CMK (cell line): ENCODE data around the gene RIBC2.
"Not testable (repeated sequence)": the region's sequence is repeated elsewhere in the genome, so short reads cannot be mapped to it uniquely, and the experiment has no call there.

ENCODE experiments used
- DNase-seq: peaks from one replicate; pipeline ENCODE4 v3.0.0-alpha.2; 2010; ENCODE audit warnings: low read depth

The RIBC2 gene

DNA sequence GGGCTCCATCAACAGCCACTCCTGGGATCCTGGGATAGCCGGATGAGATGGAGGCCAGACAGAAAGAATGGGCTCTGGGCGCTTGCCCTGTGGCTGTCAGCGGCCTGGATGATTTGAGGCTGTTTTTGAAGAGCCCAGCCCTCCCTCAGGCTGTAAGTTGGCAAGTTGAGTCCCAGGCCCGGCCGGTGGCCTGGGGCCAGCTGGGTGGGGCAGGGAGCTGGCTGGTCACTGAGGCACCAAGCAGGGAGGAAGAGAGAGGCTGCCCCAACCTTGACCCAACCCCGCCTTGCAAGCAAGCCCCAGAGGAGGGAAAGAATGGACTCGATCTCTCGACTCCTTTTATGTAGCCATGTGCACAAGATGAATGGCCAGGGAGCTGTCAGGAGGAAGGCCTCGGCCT is 34.9 kb downstream of the RIBC2 start:
- DNase-seq, result no peak

DNA sequence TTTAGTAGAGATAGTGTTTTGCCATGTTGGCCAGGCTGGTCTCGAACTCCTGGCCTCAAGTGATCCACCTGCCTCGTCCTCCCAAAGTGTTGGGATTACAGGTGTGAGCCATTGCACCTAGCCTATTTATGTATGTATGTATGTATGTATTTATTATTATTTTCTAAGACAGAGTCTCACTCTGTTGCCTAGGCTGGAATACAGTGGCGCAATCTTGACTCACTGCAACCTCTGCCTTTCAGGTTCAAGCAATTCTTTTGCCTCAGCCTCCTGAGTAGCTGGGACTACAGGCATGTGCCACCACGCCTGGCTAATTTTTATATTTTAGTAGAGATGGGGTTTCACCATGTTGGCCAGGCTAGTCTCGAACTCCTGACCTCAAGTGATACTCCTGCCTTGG is 35.9 kb downstream of the RIBC2 start:
- DNase-seq, result not testable (repeated sequence)

DNA sequence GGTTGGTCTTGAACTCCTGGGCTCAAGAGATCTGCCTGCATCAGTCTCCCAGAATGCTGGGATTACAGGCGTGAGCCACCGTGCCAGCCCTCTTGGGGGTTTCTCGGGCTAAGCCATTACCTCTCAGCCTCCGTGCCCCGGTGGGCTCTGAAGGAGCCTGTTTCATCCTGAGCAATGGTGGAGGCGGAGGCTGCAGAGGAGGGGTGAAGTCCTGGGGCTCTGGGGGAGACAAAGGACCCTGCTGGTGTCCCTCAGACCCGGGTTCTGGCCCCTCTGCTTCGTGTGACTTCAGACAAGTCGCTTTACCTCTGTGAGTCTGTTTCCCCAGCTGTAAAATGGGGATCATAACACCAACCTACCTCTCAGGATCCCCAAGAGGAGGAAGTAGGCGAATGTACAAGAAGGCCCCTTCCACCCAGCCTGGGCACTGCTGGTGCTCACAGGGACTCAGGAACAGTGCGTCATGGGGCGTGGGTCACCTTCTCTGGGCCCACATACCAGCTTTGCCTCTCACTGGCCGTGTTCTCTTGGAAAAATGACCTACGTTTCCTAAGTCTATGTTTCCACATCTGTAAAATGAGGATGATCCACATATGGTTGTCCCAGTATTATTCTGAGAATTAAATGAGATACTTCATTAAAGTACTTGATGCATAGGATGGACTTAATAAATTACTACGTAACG is 36.8 kb downstream of the RIBC2 start:
- no peak for DNase-seq

DNA sequence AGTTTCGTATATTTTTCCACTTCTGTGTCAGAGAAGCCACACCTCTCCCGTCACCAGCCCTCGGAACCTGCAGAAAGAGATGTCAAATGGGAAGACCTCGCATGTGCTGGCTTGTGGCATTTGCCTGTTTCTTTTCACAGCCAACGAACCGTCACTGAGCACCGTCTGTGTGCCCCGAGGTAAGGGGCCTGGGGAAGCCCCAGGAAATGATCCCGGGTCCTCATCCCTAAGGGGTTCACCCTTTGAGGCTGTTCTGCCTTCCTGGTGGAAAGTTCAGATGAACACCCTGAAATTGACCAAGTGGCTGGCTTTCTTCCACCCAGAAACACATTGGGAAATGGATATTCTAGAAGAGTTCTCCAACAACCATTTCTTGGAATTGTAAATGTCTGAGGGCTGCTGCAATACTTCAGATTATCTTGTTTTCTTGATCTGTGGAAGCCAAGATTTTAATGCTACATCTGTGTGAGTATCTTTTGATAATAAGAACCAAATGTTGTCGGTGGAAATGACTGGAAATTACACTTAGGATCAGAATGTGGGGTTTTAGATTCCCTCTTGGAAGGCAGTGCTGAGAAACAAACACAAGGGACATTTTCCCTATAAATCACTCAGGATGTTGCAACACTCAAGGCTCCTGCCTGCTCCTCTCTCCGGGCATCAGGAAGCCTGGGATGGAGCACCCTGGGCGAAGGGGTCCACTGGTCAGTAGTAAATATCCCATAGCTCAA is 37.6 kb downstream of the RIBC2 start:
- DNase-seq, result no peak

DNA sequence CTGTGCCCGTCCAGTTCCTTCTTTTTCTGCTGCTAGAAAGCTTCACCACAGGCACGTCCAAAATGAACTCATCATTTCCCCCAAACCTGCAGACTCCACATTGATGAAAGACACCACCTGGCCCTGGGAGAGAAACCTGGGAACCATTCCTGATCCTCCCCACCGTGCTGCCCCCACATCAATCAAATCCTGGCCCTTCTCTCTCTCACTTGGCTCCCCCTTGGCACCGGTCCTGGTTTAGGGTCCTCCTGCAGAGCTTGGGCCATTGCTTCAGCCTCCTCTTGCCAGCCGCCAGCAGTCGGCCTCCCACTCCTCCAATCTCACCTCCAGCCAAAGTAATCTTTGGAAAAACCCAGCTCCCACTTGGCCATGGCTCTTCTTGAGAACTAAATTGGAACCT is 38.5 kb downstream of the RIBC2 start:
- no peak for DNase-seq

DNA sequence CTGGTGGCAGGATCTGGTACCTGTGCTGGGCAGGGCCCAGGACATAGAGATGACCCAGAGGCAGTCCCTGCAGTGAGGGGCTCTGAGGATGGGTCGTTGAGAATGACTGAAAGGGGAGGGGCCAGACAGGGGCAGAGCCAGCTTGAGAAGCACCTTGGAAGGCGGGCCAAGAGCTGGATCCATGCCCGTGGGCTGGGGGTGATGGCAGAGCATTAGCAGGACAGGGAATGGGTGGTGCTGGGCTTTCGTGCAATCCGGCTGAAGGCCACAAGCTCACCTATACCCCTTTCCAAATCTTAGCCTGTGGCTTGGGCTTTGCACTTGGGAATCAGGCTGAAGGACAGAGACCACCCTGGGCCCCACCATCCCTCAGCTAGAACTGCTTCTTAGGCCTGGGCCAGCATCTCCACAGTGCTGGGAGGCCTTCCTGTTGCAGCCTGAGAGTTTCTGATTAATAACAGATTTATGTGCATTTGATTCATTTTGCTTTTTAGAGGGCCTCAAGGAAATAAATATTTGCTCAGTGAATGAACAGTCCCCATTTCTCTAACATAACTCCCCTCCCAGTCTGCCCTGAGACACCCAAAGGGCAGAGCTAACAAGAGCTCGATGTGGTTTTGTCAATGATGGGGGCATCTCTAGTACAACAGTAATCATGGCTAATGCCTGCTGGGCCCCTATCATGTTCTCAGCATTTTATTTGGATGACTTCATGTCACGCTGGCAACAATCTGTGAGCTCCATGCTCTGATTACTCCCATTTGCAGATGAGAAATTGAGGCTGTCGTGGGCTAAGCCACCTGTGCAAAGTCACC is 39.3 kb downstream of the RIBC2 start:
- DNase-seq, result no peak

DNA sequence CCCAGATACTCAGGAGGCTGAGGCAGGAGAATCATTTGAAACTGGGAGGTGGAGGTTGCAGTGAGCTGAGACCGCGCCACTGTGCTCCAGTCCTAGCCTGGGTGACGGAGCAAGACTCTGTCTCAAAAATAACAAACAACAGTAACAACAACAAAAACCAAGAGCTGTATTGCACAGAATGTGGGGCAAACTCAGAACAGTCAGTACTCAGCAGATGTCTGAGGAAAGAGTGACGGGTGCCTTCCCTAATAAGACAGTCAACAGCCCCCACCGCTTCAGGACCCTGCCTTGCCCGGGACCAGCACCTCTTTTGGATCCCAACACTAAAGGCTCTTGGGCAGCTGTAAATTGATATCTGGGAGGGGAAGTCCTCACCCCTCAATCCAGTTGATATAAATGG is 40.3 kb downstream of the RIBC2 start:
- DNase-seq, result no peak

DNA sequence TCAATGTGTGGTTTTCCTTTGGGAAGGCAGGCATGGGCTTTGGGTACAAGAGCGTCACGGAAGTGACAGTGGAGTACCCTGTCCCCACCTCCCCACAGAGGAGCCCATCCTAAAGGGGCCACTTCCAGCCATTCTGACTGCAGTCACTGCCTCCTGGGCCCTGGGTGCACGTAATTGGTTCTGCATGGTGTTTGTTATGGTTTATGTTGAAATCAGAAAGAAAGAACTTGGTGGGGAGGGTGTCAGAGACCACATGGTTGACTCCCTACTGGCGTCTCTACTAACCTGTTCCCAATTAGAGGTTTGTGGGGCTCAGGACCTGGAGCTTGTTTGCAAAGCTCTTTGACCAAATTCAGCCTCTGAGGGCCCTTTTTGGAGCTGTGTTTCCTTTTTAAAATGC is 40.8 kb downstream of the RIBC2 start:
- no peak for DNase-seq

DNA sequence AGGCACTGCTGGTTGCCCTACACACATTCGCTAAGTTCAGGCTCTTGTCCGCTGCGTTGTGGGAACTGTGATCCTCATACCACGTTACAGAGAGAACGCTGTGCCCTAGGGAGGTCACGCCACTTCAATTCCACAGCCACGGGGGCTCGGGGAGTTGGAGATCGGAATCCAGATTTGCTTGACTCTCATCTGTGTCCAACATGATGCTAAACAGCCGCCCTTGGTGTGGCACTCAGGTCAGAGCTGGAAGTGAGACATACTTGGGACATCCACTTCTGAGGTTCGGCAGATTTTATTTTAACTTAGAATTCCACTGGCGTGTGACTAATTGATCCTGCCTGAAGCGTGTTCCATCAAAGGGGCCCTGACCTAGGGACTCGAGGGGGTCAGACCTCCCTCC is 41.7 kb downstream of the RIBC2 start:
- no peak for DNase-seq

DNA sequence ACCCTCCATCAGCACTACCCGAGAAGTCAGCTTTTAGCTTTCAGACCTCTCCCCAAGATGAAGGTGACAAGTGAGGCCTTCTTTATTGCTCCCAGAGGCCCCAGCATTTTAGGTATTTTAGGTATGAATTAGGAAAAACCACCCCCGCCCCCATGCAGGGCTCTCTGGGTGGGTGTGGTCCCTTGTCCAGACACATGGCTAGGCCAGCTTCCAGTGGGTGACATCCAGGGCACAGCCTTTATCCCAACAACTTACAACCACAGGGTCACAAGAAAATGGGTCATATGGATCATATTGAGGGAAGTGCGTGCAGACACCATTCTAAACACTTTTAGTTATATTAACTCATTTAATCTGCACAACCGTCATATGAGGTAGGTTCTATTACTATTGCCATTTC is 42.1 kb downstream of the RIBC2 start:
- no peak for DNase-seq

DNA sequence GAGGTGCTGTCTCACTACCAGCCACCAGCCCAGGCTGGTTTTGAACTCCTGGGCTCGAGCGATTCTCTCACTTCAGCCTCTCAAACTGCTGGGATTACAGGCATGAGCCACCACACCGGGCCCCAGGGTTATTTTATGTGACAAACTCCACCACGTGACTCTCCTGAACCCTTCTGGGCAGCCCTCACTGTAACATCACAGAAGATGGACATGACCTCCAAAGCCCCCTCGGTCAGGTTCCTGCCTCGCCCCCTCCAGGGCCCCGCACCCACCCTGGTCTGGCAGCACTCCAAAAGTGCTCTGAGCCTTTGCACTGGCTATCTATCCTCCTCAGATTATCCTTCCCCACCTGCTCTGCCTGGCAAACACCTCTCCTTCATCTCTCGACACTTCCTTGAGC is 43.3 kb downstream of the RIBC2 start:
- no peak for DNase-seq

DNA sequence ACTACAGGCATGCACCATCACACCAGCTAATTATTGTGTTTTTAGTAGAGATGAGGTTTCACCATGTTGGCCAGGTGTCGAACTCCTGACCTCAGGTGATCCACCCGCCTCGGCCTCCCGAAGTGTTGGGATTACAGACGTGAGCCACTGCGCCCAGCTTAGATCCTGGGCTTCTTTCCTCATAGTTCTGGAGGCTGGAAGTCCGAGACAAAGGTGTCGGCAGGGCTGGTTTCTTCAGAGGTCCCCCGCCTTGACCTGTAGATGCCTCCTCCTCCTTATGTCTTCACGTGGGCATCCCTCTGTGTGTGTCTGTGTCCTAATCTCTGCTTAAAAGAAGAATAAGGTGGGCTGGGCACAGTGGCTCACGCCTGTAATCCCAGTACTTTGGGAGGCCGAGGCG is 45.0 kb downstream of the RIBC2 start:
- DNase-seq, result no peak

DNA sequence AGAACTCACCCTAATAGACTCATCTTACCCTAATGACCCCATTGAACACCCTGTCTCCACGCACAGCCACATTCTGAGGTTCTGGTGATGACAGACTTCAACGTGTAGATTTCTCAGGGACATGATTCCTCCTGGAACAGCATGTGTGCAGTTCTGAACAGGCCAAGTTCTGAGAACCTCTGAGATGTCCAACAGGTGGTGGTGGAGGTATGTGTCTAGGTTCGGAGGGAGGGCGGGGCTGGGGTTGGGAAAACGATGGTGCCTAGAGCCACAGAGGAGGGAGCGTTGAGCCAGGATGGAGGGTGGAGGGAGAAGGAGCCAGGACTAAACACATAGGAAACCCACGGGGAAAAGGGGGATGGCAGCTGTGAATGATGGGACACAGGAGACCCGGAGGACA is 45.7 kb downstream of the RIBC2 start:
- DNase-seq, result no peak

DNA sequence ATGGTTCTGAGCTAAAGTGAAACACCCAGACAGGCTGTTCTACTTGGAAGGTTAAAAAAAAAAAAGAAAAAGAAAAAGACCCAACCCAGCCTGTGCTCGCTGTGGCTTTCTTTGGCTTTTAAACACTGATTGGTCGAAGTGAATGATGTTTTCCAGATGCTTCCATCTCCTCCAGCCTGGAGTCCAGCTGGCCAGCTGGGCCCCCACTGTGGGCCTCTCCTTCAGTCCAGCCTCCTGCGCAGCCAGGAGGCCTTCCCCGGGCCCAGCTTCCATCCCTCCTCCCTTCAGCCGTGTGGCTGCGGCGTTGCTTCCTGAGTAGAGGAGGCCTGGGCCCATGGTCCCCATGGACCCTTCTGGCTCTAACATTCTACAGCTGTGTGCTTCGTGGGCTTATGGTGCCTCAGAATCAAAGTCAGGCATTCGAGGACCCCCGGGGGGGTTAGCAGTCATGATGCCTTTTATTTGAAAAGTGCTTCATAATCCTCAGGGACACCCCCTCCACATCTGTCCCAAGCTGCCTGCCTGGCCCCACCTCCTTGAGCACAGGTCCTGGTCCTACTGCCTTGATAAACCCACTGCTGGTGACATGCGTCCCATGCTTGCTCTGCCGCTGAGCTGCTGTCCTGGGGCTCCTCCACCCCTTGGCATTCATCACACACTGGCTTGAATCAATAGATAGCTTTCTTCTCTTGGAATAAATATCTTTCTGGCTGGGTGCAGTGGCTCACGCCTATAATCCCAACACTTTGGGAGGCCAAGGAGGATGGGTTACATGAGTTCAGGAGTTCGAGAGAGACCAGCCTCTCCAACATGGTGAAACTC is 47.0 kb downstream of the RIBC2 start:
- DNase-seq, result no peak

DNA sequence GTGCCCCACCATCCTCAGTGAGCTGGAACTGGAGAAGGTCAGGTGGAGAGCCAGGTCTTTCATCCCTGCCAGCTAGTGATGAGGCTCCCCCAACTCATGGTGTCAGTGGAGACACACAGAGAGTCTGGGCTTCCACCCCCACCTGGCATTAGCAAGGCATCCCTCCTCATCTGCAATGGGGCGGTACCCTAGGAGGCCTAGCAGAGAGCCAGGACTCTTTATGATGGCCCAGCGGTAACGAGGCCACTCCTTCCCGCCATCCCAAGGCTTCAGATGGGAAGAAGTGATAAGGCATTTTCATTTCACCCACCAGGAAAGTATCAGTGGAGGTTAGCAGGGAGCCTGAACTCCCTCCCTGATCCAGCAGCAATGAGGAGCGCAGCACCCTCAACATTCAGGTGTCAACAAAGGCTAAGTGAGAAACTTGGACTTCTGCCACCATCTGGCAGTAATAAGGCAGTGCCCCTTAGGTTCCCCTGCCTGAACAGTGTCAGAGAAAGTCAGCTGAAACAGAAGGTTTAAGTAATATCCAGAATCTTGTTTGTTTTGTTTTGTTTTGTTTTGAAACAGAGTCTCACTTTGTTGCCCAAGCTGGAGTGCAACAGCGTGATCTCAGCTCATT is 48.7 kb downstream of the RIBC2 start:
- DNase-seq, result no peak

DNA sequence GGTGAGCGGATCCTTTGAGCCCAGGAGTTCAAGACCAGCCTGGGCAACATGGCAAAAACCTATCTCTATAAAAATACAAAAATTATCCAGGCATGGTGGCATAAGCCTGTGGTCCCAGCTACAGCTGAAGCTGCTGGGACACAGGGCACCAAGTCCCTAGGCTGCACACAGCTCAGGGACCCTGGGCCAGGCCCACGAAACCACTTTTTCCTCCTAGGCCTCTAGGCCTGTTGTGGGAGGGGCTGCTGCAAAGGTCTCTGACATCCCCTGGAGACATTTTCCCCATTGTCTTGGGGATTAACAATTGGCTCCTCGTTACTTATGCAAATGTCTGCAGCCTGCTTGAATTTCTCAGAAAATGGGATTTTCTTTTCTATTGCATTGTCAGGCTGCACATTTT is 50.2 kb downstream of the RIBC2 start:
- not testable (repeated sequence) for DNase-seq

DNA sequence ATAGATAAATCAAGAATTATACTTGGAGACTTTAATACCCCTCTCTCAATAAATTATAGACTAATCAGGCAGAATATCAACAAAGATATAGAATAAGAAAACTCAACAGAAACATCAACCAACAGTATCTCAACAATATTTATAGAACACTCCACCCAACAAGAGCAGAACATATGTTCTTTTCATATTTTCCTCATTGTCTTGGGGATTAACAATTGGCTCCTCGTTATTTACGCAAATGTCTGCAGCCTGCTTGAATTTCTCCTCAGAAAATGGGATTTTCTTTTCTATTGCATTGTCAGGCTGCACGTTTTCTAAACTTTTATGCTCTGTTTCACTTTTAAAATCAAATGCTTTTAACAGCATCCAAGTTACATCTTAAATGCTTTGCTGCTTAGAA is 52.1 kb downstream of the RIBC2 start:
- no peak for DNase-seq

DNA sequence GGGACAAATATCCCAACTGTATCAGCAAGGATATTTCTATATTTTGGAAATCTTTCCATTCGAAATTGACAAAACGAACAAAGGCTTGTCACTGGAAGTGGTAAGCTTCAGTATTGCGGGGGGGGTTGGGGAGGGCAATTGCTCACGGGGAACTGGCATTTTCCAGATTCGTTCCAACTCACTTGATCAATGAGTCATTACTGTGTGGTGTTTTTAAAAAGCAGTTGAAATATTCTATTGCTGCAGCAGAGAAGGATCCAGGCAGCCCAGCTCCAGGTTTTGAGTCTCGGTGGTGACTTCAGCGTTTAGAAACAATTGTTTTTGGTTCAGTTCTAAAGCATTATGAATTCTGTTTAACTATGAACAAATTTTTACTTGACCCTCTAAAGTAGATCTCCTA is 55.4 kb downstream of the RIBC2 start:
- DNase-seq, result no peak

DNA sequence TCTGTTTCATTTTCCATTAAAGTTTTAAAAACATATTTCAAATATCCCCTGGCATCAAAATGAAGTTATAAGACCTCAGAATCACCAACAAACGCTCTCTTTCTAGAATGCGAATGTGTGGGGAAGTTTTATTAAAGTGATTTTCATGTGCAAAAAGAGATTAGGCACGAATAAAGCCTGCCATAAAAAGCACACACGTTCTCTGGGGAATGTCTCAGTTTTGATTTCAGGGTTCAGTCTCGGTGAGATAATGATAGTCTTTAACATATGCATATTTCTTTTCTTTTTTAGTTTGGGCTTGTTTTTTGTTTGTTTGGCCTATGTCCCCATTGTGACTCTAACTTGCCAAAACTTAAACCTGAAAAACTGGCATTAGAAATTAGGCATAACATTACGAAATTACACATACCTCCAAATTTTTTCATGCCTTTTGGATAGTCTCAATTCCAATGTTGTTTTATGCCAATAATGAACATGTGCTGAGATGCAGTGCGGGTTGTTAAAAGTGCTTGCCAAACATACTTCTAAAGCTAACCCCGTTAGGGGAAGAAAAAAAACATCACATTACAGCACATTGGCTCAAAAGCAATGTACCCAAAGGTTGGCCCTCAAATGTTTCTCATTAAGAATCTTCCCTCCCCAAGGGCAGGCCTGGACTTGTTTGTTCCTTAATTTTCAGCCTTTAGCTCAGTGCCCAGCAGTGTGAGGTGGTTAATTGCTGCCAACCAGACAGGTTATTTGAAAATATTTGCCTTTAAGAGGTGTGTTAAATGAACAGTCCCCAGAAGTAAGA is 56.0 kb downstream of the RIBC2 start:
- no peak for DNase-seq

DNA sequence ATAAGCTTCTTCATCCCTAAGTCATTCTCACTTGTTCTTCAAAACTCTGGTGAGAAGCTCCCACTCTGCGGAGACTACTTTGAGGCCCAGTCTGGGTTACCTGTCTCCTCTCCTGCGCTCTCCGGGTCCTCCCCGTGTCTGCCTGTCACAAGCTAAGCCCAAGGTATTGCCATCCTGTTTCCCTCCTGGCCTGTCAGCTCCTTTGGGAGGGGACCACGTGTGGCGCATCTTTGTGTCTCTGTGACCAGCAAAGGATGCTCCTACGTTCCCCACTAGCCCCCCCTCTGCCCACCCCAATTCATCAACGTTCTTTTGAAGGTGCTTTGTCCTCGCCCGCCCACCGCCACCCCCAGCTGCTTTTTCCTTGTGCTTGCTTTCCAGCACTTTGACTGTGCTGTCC is 57.4 kb downstream of the RIBC2 start:
- DNase-seq, result no peak

DNA sequence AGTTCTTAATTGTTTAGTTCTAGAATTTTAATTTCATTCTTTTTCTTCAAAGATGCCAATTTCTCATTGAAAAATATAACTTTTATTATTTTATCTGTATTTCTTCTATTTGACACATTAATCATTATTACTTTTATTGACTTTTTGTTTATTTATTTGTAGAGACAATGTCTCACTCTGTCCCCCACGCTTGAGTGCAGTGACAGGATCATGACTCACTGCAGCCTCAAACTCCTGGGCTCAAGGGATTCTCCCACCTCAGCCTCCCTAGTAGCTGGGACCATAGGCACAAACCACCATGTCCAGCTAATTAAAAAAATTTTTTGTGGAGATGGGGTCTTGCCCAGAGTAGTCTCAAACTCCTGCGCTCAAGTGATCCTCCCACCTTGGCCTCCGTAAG is 58.9 kb downstream of the RIBC2 start:
- no peak for DNase-seq
